GM20000 (cell line): Measurements from ENCODE around the gene PPFIBP1.

Source experiments
- DNase-seq: peaks from one replicate; pipeline ENCODE4 v3.0.0; 2012; ENCODE audit warnings: low spot score
- TF ChIP-seq, protein P1 (sequence below): IDR thresholded peaks from 2 replicates; pipeline ENCODE4 v1.5.1; 2012; ENCODE audit warnings: mild to moderate bottlenecking, control low read depth; ENCODE audit errors: extremely low read depth, missing control alignments

PPFIBP1 gene

GRCh38 chr12:27554421-27555186, 30.6 kb downstream of the PPFIBP1 start:
- no peak for DNase-seq
- TF ChIP-seq, protein P1, sequence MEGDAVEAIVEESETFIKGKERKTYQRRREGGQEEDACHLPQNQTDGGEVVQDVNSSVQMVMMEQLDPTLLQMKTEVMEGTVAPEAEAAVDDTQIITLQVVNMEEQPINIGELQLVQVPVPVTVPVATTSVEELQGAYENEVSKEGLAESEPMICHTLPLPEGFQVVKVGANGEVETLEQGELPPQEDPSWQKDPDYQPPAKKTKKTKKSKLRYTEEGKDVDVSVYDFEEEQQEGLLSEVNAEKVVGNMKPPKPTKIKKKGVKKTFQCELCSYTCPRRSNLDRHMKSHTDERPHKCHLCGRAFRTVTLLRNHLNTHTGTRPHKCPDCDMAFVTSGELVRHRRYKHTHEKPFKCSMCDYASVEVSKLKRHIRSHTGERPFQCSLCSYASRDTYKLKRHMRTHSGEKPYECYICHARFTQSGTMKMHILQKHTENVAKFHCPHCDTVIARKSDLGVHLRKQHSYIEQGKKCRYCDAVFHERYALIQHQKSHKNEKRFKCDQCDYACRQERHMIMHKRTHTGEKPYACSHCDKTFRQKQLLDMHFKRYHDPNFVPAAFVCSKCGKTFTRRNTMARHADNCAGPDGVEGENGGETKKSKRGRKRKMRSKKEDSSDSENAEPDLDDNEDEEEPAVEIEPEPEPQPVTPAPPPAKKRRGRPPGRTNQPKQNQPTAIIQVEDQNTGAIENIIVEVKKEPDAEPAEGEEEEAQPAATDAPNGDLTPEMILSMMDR, result no peak

- no peak for DNase-seq
Measured at GRCh38 chr12:27555361-27555760, 31.4 kb downstream of the PPFIBP1 start.

DNA sequence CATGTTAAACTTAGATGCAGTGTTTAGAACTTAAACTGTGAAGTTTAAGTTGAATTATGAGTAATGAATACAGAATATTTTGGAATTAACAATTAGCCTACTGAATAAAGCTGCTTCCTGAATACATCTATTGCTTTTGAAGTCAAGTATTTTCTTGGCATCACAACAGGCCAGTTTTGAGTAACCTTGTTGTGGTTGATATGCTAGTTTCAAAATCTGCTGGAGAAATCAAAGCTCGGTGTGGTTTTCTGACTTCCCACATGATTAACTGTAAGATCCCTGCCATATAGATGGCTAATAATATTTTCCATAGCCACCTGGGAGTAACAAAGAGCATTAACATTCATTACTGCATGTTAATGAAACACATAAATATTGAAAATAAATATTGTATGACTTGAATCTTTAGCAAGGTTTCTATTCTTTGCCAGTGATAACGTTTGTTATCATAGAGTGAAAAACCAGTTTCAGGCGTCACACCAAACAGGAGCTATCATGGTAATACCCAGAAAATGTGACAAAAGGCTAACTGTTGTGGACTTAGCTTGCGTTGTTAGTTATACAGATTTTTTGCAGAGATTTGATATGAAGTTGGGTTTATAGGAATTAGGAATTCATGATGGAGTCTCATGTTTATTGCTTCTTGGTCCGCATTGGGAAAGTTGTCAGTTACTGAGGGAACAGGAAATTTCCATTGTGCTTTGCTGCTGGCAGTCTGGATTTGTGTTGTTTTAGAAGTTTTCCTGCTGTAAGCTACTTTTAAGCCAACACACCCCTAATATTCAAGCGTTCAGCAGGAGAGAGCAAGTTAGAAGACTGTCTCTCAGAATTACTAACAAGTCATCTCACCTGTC, 32.1 kb downstream of the PPFIBP1 start:
- DNase-seq, result no peak
- TF ChIP-seq, protein P1, result no peak

More at GRCh38 chr12:27555361-27555760, 31.4 kb downstream of the PPFIBP1 start:
- TF ChIP-seq, protein P1, result no peak

DNA sequence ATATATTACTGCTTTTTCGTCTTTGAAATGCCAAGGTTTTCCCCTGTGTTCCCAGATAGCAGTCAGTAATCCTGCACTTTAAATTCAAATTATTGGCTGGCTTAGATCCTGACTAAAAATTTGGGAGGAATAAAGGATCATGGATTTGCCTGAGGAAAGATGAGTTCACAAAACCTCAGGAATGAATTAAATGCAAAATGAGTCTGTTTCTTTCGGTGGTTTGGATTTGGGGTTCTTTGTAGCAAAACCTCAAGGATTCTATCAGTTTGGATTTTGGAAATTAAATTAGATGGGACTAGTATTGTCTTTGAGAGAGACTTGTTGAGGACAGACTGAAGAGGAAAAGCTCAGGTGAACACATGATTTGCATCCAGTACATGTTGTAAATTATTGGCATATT, 36.1 kb downstream of the PPFIBP1 start:
- TF ChIP-seq, protein P1, result no peak
- DNase-seq, result no peak

DNA sequence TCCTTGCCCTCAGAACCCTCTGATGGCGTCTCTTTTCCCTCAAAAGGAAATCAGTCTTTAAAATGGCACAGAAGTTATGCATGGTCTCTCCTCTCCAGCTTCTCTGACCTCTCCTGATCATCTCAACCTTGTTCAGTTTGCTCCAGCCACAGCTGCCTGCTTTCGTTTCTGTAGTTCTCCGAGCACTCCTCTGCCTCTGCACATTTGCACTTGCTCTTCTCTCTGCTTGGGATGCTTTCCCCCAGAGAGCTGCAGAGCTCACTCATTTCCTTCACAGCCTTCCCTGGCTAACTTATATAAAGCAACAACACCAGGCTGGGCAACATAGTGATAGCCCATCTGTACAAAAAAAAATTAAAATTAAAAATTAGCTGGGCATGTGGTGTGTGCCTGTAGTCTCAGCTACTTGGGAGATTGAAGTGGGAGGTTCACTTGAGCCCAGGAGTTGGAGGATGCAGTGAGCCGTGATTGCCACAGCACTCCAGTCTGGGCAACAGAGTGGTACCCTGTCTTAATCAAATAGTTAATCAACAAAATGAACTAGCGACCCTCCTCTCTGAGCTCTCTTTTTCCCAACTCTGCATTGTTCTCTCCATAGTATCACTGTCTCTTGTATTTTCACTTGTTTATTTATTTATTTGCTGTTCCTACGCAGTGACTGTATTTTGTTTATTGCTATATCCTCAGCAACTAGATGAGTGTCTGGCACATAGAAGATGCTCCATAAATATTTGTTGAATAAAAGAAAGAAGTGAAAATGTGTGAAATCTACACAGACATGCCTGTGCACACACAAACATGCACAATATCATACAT, 37.7 kb downstream of the PPFIBP1 start:
- TF ChIP-seq, protein P1, result no peak
- no peak for DNase-seq

DNA sequence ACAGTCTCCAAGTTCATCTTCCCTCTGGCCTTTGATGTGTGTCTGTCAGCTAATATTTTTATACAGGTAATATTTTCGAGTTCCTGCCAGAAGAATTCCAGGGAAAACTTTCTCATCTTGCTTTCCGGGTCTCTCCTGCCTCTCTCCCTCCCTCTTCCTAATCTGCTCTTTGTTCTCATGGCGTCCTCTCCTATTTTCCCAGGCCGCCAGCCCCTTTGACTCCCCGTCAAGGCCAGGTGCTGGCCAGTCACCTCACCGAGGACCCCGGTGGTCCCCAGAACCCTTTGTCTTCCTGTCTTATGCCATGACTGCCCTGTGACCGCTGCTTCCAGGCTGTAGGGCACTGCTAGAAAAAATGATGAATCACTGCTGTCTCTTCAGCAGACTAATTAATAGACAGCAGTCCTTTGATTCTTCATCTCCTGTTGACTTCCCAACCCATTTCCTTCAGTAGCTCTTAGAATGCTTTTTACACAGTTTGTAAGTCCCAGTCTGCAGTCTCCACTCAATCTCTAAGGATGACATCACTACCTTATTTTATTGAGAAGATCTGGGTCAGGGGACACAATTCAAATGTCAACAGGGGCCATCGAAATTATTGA, 40.7 kb downstream of the PPFIBP1 start:
- DNase-seq, result no peak
- TF ChIP-seq, protein P1, result no peak
